ENCODE measurements around the gene DNM2. TPM values are rescaled to one million over a fixed set of nuclear protein-coding genes. Genes with fewer than 3 reads are reported as not detected.

Gene DNM2
- total RNA-seq, 2 experiments from 2014 or later, result 268 to 270 TPM

DNA sequence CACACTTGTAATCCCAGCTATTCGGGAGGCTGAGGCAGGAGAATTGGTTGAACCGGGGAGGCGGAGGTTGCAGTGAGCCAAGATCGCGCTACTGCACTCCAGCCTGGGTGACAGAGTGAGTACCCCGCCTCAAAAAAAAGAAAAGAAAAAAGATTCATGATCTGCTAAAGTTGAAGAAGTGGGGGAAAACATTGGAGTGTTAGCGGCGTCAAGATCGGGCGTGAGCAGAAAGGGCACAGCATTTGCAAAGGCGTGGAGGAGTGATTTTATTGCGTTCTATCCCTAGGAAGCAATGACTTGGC is 874 bp upstream of the DNM2 start:
- H3K9me3 Mint-ChIP-seq, result no peaks in the 10 kb centered on the region
- DNase-seq, result no peak
- H3K36me3 Mint-ChIP-seq (ENCODE audit: low read depth), result peaks cover 4% of the 10 kb centered on the region
- H3K4me1 Mint-ChIP-seq, result peaks cover 42% of the 10 kb centered on the region
- ChIA-PET CTCF (interaction anchor here (0.6 to 3.8 kb wide), 43 partner anchors 9 to 256 kb away, joined by 3 to 64 read pairs (median 4); partner anchors contain the start of genes CARM1, QTRT1 and TMED1), POLR2A (interaction anchor here (1.0 to 2.1 kb wide), 2 partner anchors 119 to 147 kb away, joined by 4 to 6 read pairs; partner anchors contain the start of gene TMED1)
- peak overlapping the region; percentile 98 for H3K4me3 Mint-ChIP-seq
- no peaks in the 10 kb centered on the region for H3K27me3 Mint-ChIP-seq
- peak overlapping the region; percentile 84 for H3K27ac Mint-ChIP-seq

DNA sequence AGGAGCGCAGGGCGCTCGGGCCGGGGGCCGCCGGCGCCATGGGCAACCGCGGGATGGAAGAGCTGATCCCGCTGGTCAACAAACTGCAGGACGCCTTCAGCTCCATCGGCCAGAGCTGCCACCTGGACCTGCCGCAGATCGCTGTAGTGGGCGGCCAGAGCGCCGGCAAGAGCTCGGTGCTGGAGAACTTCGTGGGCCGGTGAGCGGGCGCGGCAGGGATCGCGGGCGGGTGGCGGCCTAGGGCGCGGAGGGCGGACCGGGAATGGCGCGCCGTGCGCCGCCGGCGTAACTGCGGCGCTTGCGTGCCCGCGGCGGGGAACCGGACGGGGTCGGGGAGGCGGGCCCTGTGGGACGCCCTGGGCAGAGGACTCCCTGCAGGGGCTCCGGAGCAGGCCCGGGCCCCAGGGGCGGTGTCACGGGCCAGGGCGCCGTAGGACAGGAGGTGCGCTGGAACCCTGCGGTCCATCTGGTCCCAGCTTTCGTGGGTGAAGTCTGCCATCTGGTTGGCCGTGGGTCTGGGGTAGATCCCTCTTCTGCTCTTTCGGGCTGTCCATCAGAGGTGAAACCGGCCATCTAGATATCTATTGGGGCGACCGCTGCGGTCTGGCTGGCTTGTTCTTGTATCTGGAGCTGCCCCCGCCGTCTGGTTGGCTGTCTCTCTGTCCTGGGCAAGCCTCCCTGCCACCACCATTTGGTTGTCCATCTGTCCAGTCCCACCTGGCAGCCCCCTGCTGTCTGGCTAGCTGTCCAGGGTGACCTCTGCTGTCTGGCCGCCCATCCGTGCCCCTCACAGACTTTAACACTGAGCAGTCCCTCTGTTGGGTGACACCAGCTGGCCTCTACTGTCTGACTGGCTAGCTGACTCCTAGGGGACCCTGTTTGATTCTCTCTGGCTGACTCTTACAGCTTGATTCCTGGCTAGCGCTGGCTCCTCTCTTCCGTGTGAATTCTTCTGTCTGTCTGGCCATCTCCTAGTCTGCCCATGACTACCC is 622 bp downstream of the DNM2 start:
- peak; percentile 52 for DNase-seq

DNA sequence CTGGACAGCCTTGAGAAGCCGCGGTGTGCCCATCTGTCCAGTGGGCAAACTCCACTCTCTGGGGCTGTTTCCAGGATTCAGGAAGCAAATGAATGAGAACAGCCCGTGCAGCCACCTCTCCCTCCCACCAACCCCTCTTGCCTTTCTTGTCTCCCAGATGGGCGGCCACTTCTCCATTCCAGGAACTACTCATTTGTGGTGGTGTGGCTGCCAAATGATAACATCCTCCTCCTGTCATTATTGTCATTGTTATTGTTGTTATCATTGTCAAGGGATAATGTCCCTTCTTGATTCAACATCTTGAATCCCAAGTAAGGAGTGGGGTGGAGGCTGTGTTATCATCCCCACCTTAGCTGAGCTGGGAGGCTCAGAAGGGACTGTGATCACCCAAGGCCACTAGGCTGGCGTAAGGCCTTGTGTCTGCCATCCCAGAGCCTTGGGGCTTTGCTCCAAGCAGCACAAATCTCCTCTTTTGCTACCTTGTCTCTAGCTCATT is 1.6 kb downstream of the DNM2 start:
- no peaks in the 10 kb centered on the region for H3K27me3 Mint-ChIP-seq
- peak overlapping the region; percentile 88 for H3K27ac Mint-ChIP-seq
- H3K4me3 Mint-ChIP-seq, result peak overlapping the region; percentile 98
- peaks cover 31% of the 10 kb centered on the region for H3K4me1 Mint-ChIP-seq
- POLR2A ChIA-PET, result no interaction called here
- CTCF ChIA-PET, result interaction anchor here (0.7 to 3.8 kb wide), 4 partner anchors 11 to 145 kb away, joined by 3 to 64 read pairs (median 4); no protein-coding TSS in a partner anchor
- H3K36me3 Mint-ChIP-seq (ENCODE audit: low read depth), result peaks cover 13% of the 10 kb centered on the region
- no peak for DNase-seq
- no peaks in the 10 kb centered on the region for H3K9me3 Mint-ChIP-seq

More for the DNA sequence above, 622 bp downstream of the DNM2 start:
- H3K4me3 Mint-ChIP-seq, result peak overlapping the region; percentile 98
- H3K36me3 Mint-ChIP-seq (ENCODE audit: low read depth), result peaks cover 10% of the 10 kb centered on the region
- H3K27me3 Mint-ChIP-seq, result no peaks in the 10 kb centered on the region
- peaks cover 37% of the 10 kb centered on the region for H3K4me1 Mint-ChIP-seq
- ChIA-PET CTCF (interaction anchor here (0.5 to 3.8 kb wide), 45 partner anchors 10 to 407 kb away, joined by 3 to 64 read pairs (median 5); partner anchors contain the start of genes CARM1, KRI1, QTRT1 and S1PR5), POLR2A (interaction anchor here (1.0 to 2.1 kb wide), 2 partner anchors 117 to 146 kb away, joined by 4 to 6 read pairs; partner anchors contain the start of gene TMED1)
- H3K9me3 Mint-ChIP-seq, result no peaks in the 10 kb centered on the region
- peak overlapping the region; percentile 88 for H3K27ac Mint-ChIP-seq

DNA sequence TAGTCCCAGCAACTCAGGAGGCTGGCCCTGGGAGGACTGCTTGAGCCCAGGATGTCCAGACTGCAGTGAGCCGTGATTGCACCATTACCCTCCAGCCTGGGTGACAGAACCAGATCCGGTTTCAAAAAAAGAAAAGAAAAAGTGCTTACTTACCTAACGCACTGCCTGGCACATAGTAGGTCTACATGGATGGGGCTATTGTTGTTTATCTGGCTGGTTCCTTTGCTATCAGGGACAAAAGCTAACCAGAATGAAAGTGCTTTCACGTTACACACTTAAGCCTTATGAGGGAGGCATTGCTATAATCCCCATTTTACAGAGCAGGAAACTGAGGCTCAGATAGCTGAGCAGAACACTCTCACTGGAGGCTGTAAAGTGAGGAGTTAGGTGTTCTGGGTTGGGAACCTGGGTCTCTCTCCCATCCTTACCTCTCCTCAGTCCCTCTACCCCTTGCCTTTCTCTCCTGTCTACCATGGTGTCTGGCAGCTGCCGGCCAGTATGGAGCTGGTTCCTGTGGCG is 2.8 kb downstream of the DNM2 start:
- H3K9me3 Mint-ChIP-seq, result no peaks in the 10 kb centered on the region
- H3K27me3 Mint-ChIP-seq, result no peaks in the 10 kb centered on the region
- H3K27ac Mint-ChIP-seq, result no peak overlapping the region
- ChIA-PET POLR2A (no interaction called here), CTCF (interaction anchor here (0.8 to 1.5 kb wide), 4 partner anchors 9 to 143 kb away, joined by 4 read pairs; no protein-coding TSS in a partner anchor)
- DNase-seq, result no peak
- peak overlapping the region; percentile 30 for H3K4me3 Mint-ChIP-seq
- peaks cover 17% of the 10 kb centered on the region for H3K36me3 Mint-ChIP-seq (ENCODE audit: low read depth)
- H3K4me1 Mint-ChIP-seq, result peaks cover 31% of the 10 kb centered on the region

DNA sequence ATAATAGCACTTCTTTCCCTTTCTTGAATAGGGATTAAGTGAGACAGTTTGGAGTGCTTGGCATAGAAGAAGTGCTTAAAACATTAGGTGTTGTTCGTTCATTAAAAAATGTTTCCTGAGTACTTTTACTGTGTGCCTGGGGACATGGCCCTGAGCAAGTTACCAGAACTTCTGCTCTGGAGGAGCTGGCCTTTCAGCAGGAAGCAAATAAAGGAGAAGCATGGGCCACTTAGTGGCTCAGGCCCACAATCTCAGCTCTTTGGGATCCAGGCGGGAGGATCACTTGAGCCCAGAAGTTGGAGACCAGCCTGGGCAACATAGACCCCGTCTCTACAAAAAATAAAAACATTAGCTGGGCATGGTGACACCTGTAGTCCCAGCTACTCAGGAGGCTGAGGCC is 5.7 kb downstream of the DNM2 start:
- CTCF ChIA-PET, result interaction anchor here (0.6 to 0.7 kb wide), 2 partner anchors 105 to 218 kb away, joined by 3 read pairs; no protein-coding TSS in a partner anchor
- H3K27me3 Mint-ChIP-seq, result no peaks in the 10 kb centered on the region

DNA sequence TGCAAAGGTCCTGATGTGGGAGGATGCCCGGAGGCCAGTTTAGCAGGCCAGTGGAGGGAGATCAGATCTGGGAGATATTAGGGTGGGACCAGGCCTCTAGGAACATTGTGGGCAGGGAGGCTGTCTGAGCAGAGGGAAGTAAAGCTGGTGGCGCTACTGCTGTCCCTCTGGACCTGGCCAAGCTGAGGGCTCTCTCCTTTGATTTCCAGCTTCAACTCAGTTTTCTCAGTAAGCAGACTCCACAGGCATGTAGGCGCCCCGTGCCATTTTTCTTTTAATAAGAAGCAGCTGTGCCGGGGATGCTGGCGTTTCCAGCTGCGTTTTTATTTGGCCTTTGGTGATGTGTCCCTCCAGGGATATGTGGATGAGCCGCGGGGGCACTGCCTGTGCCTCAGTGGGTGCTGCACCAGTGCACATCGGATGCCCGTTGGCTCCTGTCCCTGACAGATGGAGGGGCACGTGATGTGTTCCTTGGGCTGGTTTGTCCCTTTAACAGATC is 6.7 kb downstream of the DNM2 start:
- no peak overlapping the region for H3K27ac Mint-ChIP-seq
- DNase-seq, result no peak
- no peaks in the 10 kb centered on the region for H3K27me3 Mint-ChIP-seq
- no peaks in the 10 kb centered on the region for H3K9me3 Mint-ChIP-seq
- H3K36me3 Mint-ChIP-seq (ENCODE audit: low read depth), result peaks cover 35% of the 10 kb centered on the region
- H3K4me3 Mint-ChIP-seq, result no peak overlapping the region
- ChIA-PET CTCF (interaction anchor here (0.6 to 1.1 kb wide), 2 partner anchors 112 to 165 kb away, joined by 3 to 6 read pairs; partner anchors contain the start of gene TMED1), POLR2A (no interaction called here)
- H3K4me1 Mint-ChIP-seq, result peaks cover 43% of the 10 kb centered on the region

More for the DNA sequence above, 5.7 kb downstream of the DNM2 start:
- Mint-ChIP-seq H3K9me3 (no peaks in the 10 kb centered on the region), H3K27ac (no peak overlapping the region), H3K4me1 (peaks cover 42% of the 10 kb centered on the region), H3K4me3 (no peak overlapping the region), H3K36me3 (ENCODE audit: low read depth) (peaks cover 36% of the 10 kb centered on the region)
- no peak for DNase-seq
- POLR2A ChIA-PET, result no interaction called here

DNA sequence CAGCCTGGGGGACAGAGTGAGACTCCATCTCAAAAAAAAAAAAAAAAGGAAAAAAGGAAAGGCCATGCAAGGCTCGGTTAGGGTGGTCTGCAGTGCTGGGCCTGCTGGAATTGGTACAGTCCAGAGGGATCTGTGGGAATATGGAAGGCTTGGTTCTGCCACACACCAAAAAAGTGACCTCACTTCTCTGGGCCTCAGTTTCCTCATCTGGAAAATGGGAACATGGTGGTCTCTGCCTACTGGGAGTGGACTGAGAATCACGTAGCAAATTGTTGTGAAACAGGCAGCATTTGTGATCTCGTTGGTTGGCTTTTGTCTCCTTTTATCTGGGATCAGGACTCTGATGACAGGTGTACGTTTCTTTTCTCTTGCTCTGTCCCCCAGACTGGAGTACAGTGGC is 7.5 kb downstream of the DNM2 start:
- DNase-seq, result no peak
- Mint-ChIP-seq H3K27me3 (no peaks in the 10 kb centered on the region), H3K9me3 (no peaks in the 10 kb centered on the region), H3K4me1 (peaks cover 43% of the 10 kb centered on the region), H3K4me3 (no peak overlapping the region), H3K36me3 (ENCODE audit: low read depth) (peaks cover 36% of the 10 kb centered on the region), H3K27ac (no peak overlapping the region)
- ChIA-PET POLR2A (no interaction called here), CTCF (no interaction called here)

DNA sequence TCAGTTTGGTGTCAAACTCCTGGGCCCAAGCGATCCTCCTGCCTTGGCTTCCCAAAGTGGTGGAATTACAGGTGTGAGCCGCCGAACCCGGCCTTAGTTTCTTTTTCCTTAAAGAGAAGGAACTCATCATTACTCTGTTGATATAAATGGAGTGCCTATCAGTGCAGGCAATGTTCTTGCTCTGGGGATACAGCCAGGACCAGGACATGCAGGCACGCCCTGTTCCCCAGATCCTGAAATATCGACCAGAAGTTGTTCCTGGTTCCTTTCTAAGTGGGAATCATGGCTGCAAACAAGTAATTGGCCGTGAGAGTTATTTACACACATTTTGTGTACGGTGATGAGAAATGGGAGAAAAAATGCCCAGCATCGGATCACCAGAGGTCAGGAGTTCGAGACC is 8.4 kb downstream of the DNM2 start:
- POLR2A ChIA-PET, result no interaction called here
- CTCF ChIA-PET, result interaction anchor here (1.2 kb wide), 1 partner anchor 43 kb away, joined by 3 read pairs; no protein-coding TSS in a partner anchor

DNA sequence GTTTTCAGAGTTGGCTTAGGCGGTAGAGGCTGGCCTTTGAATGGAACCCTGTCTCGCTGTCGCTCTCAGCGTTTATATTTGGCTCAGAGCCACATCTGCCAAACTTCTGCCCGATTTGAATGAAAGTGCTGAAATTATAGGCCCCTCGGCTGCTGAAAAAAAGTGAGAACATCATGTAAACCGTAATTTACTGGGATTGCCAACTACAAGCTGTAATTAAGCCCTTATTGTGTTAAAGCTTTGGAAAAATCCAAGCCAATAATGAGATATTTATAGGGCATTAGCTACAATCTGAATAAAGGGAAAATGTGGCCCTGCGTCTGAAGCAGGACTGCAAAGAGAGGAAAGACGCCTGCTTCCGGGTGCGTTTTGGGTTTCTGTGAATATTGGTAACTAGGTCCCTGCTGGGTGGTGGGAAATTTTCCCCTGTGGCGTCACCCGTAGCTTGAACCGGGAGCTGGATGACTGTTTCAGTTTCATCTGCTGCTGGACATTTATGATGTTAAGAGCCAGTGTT is 9.9 kb downstream of the DNM2 start:
- Mint-ChIP-seq H3K36me3 (ENCODE audit: low read depth) (peaks cover 37% of the 10 kb centered on the region), H3K27ac (no peak overlapping the region), H3K9me3 (no peaks in the 10 kb centered on the region), H3K27me3 (no peaks in the 10 kb centered on the region), H3K4me1 (peaks cover 54% of the 10 kb centered on the region), H3K4me3 (no peak overlapping the region)
- no peak for DNase-seq
- ChIA-PET POLR2A (no interaction called here), CTCF (interaction anchor here (1.2 to 1.4 kb wide), 2 partner anchors 14 to 42 kb away, joined by 3 to 6 read pairs; no protein-coding TSS in a partner anchor)

More for the DNA sequence above, 8.4 kb downstream of the DNM2 start:
- H3K36me3 Mint-ChIP-seq (ENCODE audit: low read depth), result peaks cover 39% of the 10 kb centered on the region
- no peak for DNase-seq
- no peaks in the 10 kb centered on the region for H3K9me3 Mint-ChIP-seq
- H3K4me1 Mint-ChIP-seq, result peaks cover 45% of the 10 kb centered on the region
- no peaks in the 10 kb centered on the region for H3K27me3 Mint-ChIP-seq
- H3K4me3 Mint-ChIP-seq, result no peak overlapping the region
- H3K27ac Mint-ChIP-seq, result no peak overlapping the region

DNA sequence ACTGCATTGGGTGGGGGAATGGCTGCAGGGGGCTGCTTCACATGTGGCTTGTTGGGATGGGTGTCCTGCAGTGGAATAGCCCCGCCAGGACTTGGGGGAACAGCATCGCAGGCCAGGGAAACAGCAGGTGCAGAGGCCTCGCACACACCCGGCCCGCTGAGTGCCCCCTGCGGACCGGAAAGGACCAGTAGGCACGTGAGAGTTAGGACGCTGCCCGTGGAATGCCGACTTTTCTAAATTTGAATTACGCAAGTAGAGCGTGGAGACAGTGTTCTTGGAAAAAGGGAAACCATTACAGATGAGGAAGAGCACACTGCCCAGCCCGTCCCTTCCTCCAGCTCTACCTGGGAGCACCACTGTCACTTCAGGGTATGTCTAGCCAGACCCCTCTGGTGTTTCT is 11.5 kb downstream of the DNM2 start:
- H3K4me1 Mint-ChIP-seq, result peaks cover 56% of the 10 kb centered on the region
- no peak overlapping the region for H3K27ac Mint-ChIP-seq

DNA sequence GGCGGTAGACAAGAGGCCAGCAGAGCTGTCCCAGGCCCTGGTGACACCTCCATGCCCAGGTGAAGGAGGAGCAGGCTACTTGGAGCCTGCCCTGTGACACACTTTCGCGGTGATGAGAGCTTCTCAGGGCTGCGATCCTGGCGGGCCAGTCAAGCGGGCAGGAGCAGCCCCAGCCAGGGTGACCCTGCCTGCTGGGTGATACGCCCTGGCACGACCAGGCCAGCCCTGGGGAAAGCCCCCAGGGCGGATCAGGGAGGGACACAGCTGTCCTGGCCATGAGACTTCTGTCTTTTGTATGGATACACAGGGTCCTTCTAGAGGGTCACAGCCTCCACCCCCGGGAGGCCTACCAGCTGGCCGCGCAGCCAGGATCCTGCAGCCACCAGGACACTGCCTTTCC is 13.1 kb downstream of the DNM2 start:
- peaks cover 35% of the 10 kb centered on the region for H3K36me3 Mint-ChIP-seq (ENCODE audit: low read depth)
- peaks cover 59% of the 10 kb centered on the region for H3K4me1 Mint-ChIP-seq
- H3K27me3 Mint-ChIP-seq, result no peaks in the 10 kb centered on the region
- peak overlapping the region; percentile 91 for H3K27ac Mint-ChIP-seq
- CTCF ChIA-PET, result interaction anchor here (0.7 to 2.5 kb wide), 8 partner anchors 13 to 442 kb away, joined by 3 to 14 read pairs (median 4); partner anchors contain the start of genes DNM2 and QTRT1
- no peaks in the 10 kb centered on the region for H3K9me3 Mint-ChIP-seq
- no peak for DNase-seq
- H3K4me3 Mint-ChIP-seq, result no peak overlapping the region
- POLR2A ChIA-PET, result no interaction called here

More for the DNA sequence above, 11.5 kb downstream of the DNM2 start:
- CTCF ChIA-PET, result interaction anchor here (0.6 to 2.5 kb wide), 3 partner anchors 9 to 13 kb away, joined by 3 to 14 read pairs (median 4); partner anchors contain the start of gene DNM2
- H3K9me3 Mint-ChIP-seq, result no peaks in the 10 kb centered on the region
- no peak overlapping the region for H3K4me3 Mint-ChIP-seq
- H3K36me3 Mint-ChIP-seq (ENCODE audit: low read depth), result peaks cover 30% of the 10 kb centered on the region
- POLR2A ChIA-PET, result no interaction called here
- no peak for DNase-seq
- no peaks in the 10 kb centered on the region for H3K27me3 Mint-ChIP-seq

DNA sequence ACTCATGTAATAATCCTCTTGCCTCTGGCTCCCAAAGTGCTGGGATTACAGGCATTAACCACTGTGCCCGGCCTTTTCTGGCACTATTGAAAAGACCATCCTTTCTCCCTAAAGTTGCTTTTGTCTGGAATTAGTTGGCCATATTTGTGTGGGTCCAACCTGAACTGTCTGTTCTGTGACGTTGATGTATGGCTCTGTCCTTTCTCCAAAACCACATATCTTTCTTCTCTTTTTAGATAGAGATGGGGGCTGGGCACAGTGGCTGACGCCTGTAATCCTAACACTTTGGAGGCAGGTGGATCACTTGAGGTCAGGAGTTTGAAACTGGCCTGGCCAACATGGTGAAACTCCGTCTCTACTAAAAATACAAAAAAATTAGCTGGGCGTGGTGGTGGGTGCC is 17.9 kb downstream of the DNM2 start:
- Mint-ChIP-seq H3K9me3 (peaks cover 11% of the 10 kb centered on the region), H3K36me3 (ENCODE audit: low read depth) (peaks cover 42% of the 10 kb centered on the region), H3K27me3 (no peaks in the 10 kb centered on the region), H3K4me3 (no peak overlapping the region), H3K27ac (no peak overlapping the region), H3K4me1 (peaks cover 48% of the 10 kb centered on the region)
- CTCF ChIA-PET, result interaction anchor here (0.6 to 1.6 kb wide), 2 partner anchors 9 to 132 kb away, joined by 3 read pairs; no protein-coding TSS in a partner anchor
- DNase-seq, result no peak
- POLR2A ChIA-PET, result no interaction called here

Data from activated CD4-positive, alpha-beta T cell treated with anti-CD3 and anti-CD28 coated beads, Interleukin-2, amount 10 ng/mL, durations not matched to agents 7 days and 5 days (primary cell).